Activated CD4-positive, alpha-beta T cell treated with anti-CD3 and anti-CD28 coated beads for 36 hours (primary cell): Measurements from ENCODE around the gene HYOU1. TPM values are rescaled to one million over a fixed set of nuclear protein-coding genes. Genes with fewer than 3 reads are reported as not detected.
"Not testable (repeated sequence)": the region's sequence is repeated elsewhere in the genome, so short reads cannot be mapped to it uniquely, and the experiment has no call there.

ENCODE experiments used
- ATAC-seq: fragments of 200-7000 bp; cut with Tn5 transposase; one replicate; pipeline ENCODE4 v1.10.0; 2021; ENCODE audit warnings: mild to moderate bottlenecking, moderate library complexity
- CTCF ChIA-PET: fragments of 350-600 bp; sonication (Branson Sonifier 250); formaldehyde crosslinking; loops from one replicate; lab custom pipeline; 2021; ENCODE audit warnings: antibody characterized with exemption; lab: Charles Lee
- POLR2A ChIA-PET: fragments of 350-600 bp; sonication (Branson Sonifier 250); formaldehyde crosslinking; loops from one replicate; lab custom pipeline; 2021; ENCODE audit warnings: antibody characterized with exemption, inconsistent platforms; lab: Charles Lee
- DNase-seq: peaks from one replicate; pipeline ENCODE4 v3.0.0-alpha.2; 2020
- H3K27ac Mint-ChIP-seq: one replicate; pipeline ENCODE4 v1.8.0; 2021; ENCODE audit warnings: mixed read lengths
- H3K27me3 Mint-ChIP-seq: one replicate; pipeline ENCODE4 v1.8.0; 2021; ENCODE audit warnings: mixed read lengths
- H3K36me3 Mint-ChIP-seq: one replicate; pipeline ENCODE4 v1.8.0; 2021; ENCODE audit warnings: low read depth, mixed read lengths
- H3K4me1 Mint-ChIP-seq: one replicate; pipeline ENCODE4 v1.8.0; 2021; ENCODE audit warnings: mixed read lengths
- H3K4me3 Mint-ChIP-seq: one replicate; pipeline ENCODE4 v1.8.0; 2021; ENCODE audit warnings: mild to moderate bottlenecking, moderate library complexity, mixed read lengths
- H3K9me3 Mint-ChIP-seq: one replicate; pipeline ENCODE4 v1.8.0; 2021; ENCODE audit warnings: low read depth, mixed read lengths
- intact Hi-C, 2 experiments: fragments of 100-400 bp; cut with DNase I in 1 of 2; cut with micrococcal nuclease in 1 of 2; formaldehyde crosslinking; loops; one replicate each; pipeline versions ENCODE4 v1.14.2 to v1.15.1; 2022 to 2024; cut with DNase I, micrococcal nuclease
- total RNA-seq, 2 experiments: library from RNA; stranded (reverse); gene quantifications; one replicate each; pipeline ENCODE4 v1.2.3, GENCODE V29; 2021

HYOU1 gene
- total RNA-seq, 2 experiments from 2014 or later: 104 to 114 TPM

DNA sequence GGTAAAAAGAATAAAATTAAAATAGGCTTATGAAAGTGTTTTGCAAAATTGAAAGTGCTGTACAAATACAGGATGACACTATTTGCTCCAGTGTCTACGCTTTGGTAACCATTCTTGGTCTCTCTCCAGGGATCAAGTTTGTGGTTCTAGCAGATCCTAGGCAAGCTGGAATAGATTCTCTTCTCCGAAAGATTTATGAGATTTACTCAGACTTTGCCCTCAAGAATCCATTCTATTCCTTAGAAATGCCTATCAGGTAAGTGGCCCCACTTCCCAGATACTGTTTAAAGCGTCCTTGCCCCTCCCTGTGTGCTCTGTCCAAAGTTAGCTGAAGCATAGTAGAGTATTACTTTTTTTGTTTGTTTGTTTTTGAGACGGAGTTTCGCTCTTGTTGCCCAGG is 35.4 kb downstream of the HYOU1 start:
- no peak for ATAC-seq
- Mint-ChIP-seq H3K36me3 (peaks cover 69% of the 10 kb centered on the region), H3K4me1 (peaks cover 46% of the 10 kb centered on the region), H3K4me3 (no peak overlapping the region), H3K27me3 (no peaks in the 10 kb centered on the region), H3K9me3 (no peaks in the 10 kb centered on the region), H3K27ac (peak overlapping the region; percentile 68)
- ChIA-PET CTCF (interaction anchor here (1.1 kb wide), 2 partner anchors 8 to 24 kb away, joined by 3 to 4 read pairs; no protein-coding TSS in a partner anchor), POLR2A (interaction anchor here (0.9 kb wide), 1 partner anchor 10 kb away, joined by 5 read pairs; no protein-coding TSS in a partner anchor)
- intact Hi-C loops: no loop called here
- no peak for DNase-seq

DNA sequence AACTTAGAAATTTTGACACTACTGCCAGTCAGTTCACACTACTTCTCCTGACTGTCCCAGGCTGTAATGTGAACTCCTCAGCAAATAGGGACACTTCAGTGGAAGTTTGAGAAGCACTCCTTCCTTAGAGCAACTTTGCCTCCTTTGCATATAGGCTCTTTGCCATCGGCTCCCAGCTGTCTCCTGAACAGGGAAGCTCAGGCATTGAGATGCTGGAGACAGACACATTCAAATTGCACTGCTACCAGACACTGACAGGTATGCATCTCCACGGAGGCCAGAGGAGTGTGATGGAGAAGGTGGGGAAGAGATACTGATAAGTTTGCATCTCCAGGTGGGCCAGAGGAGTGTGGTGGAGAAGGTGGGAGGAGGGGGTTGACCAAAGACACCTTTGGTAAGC is 37.0 kb downstream of the HYOU1 start:
- POLR2A ChIA-PET: interaction anchor here (0.7 to 1.0 kb wide), 2 partner anchors 53 to 305 kb away, joined by 3 to 6 read pairs; no protein-coding TSS in a partner anchor
- CTCF ChIA-PET: interaction anchor here (1.5 to 2.1 kb wide), 3 partner anchors 22 to 112 kb away, joined by 4 to 9 read pairs (median 5); partner anchors contain the start of gene CENATAC
- no peaks in the 10 kb centered on the region for H3K9me3 Mint-ChIP-seq
- intact Hi-C loops: loop anchor here (2.0 to 5.0 kb wide), 5 partner anchors 37 to 187 kb away; partner anchors contain the start of genes BCL9L (in 1 of the 2), CBL (in 1 of the 2), HYOU1 (in 1 of the 2) and VPS11 (in 1 of the 2)
- H3K27ac Mint-ChIP-seq: peak overlapping the region; percentile 99
- no peaks in the 10 kb centered on the region for H3K27me3 Mint-ChIP-seq
- ATAC-seq (no peak), DNase-seq (no peak)
- H3K4me3 Mint-ChIP-seq: peak overlapping the region; percentile 99
- H3K36me3 Mint-ChIP-seq: peaks cover 77% of the 10 kb centered on the region
- peaks cover 57% of the 10 kb centered on the region for H3K4me1 Mint-ChIP-seq

DNA sequence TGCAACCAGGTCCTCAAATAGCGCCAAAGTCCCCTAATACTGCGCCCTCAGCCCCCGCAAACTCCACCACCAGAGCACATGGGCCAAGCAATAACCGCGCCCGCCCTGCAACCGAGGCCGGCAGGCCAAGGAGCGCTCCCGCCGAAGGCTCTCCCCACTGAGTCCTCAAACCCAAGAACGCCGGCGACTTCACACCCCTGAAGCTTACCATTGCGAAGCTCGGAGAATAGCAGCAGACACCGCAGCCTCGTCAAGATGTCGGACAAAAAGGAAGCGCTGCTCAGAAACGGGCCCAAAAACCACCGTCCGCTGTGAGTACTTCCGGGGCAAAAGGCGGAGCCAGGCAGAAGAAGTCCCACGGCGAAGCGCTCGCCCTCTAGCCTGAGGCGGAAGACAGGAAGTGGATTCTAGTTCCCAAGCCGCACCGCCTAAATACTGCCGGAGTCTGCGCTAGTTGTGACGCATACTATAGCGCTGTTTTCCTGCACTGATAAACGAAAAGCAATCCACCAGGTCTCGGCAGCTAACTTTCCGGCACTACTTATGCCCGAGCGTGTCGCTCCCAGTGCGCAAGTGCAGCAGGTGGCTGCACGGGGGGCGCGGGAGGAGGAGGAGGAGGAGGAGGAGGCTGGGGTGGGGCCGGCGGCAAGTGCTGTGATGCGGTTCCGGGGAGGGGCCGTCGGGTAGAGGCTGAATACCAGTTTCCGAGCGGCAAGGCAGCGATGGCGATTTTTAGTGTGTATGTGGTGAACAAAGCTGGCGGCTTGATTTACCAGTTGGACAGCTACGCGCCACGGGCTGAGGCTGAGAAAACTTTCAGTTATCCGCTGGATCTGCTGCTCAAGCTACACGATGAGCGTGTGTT is 38.7 kb downstream of the HYOU1 start, which contains the start of the genes RPS25 and TRAPPC4:
TSS of gene RPS25 (minus strand) at position 270 of the 865 bp plus-strand sequence. CDS start at position 211, 59 bp downstream.
TSS of gene TRAPPC4 (plus strand) at position 693 of the 865 bp plus-strand sequence. CDS start at position 723, 30 bp downstream.
- DNase-seq (peak; percentile 98), ATAC-seq (peak; percentile 92)
- CTCF ChIA-PET: interaction anchor here (0.6 to 2.1 kb wide), 7 partner anchors 9 to 305 kb away, joined by 3 to 9 read pairs (median 4); partner anchors contain the start of gene CENATAC
- peak within 1 kb of the TSS; percentile 99 for H3K4me3 Mint-ChIP-seq
- H3K4me1 Mint-ChIP-seq: peaks cover 53% of the 10 kb centered on the region
- H3K36me3 Mint-ChIP-seq: peaks cover 82% of the 10 kb centered on the region
- POLR2A ChIA-PET: interaction anchor here (0.9 to 1.5 kb wide), 8 partner anchors 13 to 100 kb away, joined by 3 to 6 read pairs (median 3); partner anchors contain the start of genes CENATAC, DPAGT1 and VPS11
- no peaks in the 10 kb centered on the region for H3K27me3 Mint-ChIP-seq
- intact Hi-C loops: loop anchor here (1.0 to 5.0 kb wide), 18 partner anchors 12 to 659 kb away; partner anchors contain the start of genes CENATAC (in 2 of the 2), HINFP (in 2 of the 2), HYOU1 (in 2 of the 2) and SLC37A4 (in 2 of the 2)
- no peaks in the 10 kb centered on the region for H3K9me3 Mint-ChIP-seq
- H3K27ac Mint-ChIP-seq: peak within 1 kb of the TSS; percentile 99

DNA sequence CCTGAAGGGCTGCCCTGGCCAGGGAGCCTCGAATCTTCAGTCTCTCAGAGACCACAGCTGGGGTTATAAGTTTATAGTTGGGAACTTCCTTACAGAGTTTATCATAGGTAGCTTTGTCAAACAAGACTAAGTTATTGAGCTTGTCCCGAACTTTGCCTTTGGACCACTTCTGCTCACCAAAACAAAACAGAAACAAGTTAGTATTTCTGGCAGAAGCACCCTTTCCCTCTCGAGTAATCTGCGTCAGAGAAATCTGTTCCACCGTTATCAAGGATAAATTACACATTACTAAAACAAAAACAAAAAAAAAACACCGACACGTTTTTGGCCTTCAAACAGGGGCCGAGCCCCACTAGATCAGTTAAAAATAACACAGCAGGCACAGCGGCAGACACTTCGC is 39.6 kb downstream of the HYOU1 start:
- Mint-ChIP-seq H3K36me3 (peaks cover 84% of the 10 kb centered on the region), H3K4me3 (peak overlapping the region; percentile 99), H3K4me1 (peaks cover 48% of the 10 kb centered on the region), H3K27ac (peak overlapping the region; percentile 99)
- CTCF ChIA-PET: interaction anchor here (1.3 kb wide), 1 partner anchor 228 kb away, joined by 8 read pairs; no protein-coding TSS in a partner anchor
- POLR2A ChIA-PET: interaction anchor here (0.7 to 1.5 kb wide), 3 partner anchors 14 to 61 kb away, joined by 3 to 6 read pairs (median 3); partner anchors contain the start of genes CENATAC and UPK2
- DNase-seq, H3K9me3 Mint-ChIP-seq, ATAC-seq, H3K27me3 Mint-ChIP-seq: not testable (repeated sequence)
- intact Hi-C loops: loop anchor here in 1 of 2 experiments (5.0 kb wide), 1 partner anchor 90 kb away; the partner anchor contains the start of gene BCL9L

DNA sequence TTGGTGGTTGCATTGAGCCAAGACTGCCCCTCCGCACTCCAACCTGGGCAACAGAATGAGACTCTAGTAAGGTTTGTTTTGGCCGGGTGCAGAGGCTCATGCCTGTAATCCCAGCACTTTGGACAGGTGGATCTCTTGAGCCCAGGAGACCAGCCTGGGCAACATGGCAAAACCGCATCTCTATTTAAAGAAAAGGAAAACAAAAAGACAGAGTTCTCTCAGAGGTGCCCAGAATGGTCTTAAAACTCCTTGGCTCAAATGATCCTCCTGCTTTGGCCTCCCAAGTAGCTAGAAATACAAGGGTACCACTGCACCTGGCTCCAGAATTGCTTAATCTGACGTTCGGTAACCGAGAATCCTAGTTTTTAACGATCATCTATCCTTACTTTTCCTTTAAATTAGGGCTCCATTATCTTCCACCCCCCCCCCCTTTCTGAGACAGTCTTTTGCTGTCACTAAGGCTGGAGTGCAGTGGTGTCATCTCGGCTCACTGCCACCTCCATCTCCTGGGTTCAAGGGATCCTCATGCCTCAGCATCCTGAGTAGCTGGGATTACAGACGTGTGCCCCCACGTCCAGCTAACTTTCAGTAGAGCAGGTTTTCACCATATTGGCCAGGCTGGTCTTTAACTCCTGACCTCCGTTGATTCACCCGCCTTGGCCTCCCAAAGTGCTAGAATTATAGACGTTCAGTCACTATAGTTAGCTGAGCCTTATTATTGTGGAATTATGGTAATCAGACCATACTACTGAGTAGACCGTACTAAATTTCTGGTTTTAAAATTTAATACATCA is 40.6 kb downstream of the HYOU1 start:
- H3K27ac Mint-ChIP-seq: peak overlapping the region; percentile 99
- peaks cover 44% of the 10 kb centered on the region for H3K4me1 Mint-ChIP-seq
- H3K36me3 Mint-ChIP-seq: peaks cover 79% of the 10 kb centered on the region
- POLR2A ChIA-PET: interaction anchor here (0.6 to 1.5 kb wide), 4 partner anchors 11 to 145 kb away, joined by 3 to 11 read pairs (median 4); partner anchors contain the start of gene CENATAC
- CTCF ChIA-PET: interaction anchor here (0.6 to 1.3 kb wide), 6 partner anchors 16 to 327 kb away, joined by 4 to 8 read pairs (median 4); partner anchors contain the start of gene C2CD2L
- H3K27me3 Mint-ChIP-seq: no peaks in the 10 kb centered on the region
- DNase-seq (no peak), ATAC-seq (no peak)
- no peaks in the 10 kb centered on the region for H3K9me3 Mint-ChIP-seq
- intact Hi-C loops: loop anchor here in 1 of 2 experiments (5.0 kb wide), 1 partner anchor 89 kb away; the partner anchor contains the start of gene BCL9L
- peak overlapping the region; percentile 99 for H3K4me3 Mint-ChIP-seq

DNA sequence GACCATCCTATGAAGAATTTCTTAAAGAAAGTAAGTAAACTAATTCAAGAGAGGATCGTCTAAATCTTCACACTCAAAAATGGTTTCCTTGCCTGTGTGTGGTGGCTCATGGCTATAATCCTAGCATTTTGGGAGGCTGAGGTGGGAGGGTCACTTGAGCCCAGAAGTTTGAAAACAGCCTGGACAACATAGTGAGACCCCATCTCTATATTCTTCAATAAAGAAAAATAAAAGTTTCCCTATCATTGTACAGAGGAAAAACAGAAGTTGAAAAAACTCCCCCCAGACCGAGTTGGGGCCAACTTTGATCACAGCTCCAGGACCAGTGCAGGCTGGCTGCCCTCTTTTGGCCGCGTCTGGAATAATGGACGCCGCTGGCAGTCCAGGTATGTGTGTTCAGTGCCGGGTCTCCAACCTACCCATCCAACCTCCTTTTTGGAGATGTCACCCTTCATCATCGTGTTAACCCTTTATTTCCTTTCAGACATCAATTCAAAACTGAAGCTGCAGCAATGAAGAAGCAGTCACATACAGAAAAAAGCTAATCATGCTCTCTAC is 41.9 kb downstream of the HYOU1 start:
- no peak for ATAC-seq
- POLR2A ChIA-PET: interaction anchor here (0.6 to 1.5 kb wide), 2 partner anchors 18 to 205 kb away, joined by 3 to 6 read pairs; partner anchors contain the start of gene CENATAC
- H3K36me3 Mint-ChIP-seq: peaks cover 77% of the 10 kb centered on the region
- DNase-seq: no peak
- CTCF ChIA-PET: interaction anchor here (0.7 to 1.3 kb wide), 4 partner anchors 15 to 325 kb away, joined by 3 to 5 read pairs (median 4); no protein-coding TSS in a partner anchor
- peaks cover 36% of the 10 kb centered on the region for H3K4me1 Mint-ChIP-seq
- no peaks in the 10 kb centered on the region for H3K27me3 Mint-ChIP-seq
- no peaks in the 10 kb centered on the region for H3K9me3 Mint-ChIP-seq
- H3K4me3 Mint-ChIP-seq: peak overlapping the region; percentile 99
- intact Hi-C loops: loop anchor here in 1 of 2 experiments (5.0 kb wide), 1 partner anchor 88 kb away; the partner anchor contains the start of gene BCL9L
- H3K27ac Mint-ChIP-seq: peak overlapping the region; percentile 99

DNA sequence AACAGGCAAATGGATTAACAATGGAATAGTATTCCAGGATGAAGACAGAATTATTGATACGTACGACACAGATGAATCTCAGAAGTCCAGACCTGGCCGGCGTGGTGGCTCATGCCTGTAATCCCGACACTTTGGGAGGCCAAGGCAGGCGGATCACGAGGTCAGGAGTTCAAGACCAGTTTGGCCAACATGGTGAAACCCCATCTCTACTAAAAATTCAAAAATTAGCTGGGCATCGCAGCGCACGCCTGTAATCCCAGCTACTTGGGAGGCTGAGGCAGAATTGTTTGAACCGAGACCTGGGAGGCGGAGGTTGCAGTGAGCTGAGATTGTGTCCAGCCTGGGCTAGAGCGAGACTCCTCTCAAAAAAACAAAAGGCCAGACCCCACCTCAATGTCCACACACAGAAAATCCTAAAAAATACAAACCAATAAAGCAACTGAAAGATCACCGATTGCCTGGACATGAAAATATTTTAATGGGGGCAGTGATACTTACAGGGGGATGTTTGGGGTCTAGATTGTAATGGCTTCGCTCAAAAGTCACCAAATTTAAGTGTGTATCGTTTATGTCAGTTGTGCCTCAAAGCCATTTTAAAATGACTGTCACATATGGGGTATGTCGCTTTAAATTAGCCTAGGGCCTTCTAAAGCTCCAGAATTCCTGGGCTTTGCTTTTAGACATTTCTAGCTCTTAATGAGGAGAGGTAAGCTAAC is 42.6 kb downstream of the HYOU1 start:
- ChIA-PET CTCF (interaction anchor here (0.5 to 1.3 kb wide), 2 partner anchors 18 to 816 kb away, joined by 3 read pairs; no protein-coding TSS in a partner anchor), POLR2A (interaction anchor here (0.6 to 1.3 kb wide), 4 partner anchors 10 to 694 kb away, joined by 3 to 4 read pairs (median 3); partner anchors contain the start of gene CENATAC)
- Mint-ChIP-seq H3K27ac (peak overlapping the region; percentile 51), H3K4me1 (peaks cover 30% of the 10 kb centered on the region), H3K9me3 (no peaks in the 10 kb centered on the region), H3K4me3 (no peak overlapping the region), H3K36me3 (peaks cover 71% of the 10 kb centered on the region), H3K27me3 (no peaks in the 10 kb centered on the region)
- no peak for ATAC-seq
- no peak for DNase-seq
- intact Hi-C loops: no loop called here

DNA sequence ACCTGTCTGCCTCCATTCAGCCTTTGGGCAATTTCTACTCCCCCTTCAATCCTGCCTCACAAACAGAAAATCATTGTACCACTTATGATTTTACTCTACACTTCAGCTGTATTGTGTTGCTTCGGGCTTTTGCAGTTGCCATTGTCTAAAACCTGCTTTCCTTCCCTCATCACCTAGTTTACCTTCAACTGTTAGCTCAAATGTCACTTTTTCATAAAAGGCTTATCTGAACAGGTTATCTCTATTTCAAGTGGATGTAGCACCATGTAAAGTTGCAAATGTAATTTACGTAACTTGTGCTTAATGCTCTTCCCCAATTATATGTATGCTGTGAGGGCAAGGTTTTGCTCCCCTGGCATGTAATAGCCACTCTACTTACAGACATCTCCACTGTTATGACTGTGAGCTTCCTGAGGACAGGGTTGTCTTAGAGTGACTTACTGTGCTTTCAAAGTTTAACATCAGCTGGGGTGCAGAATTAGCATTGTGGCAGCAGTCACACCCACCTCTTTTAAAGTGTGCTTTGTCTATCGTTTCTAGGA is 44.3 kb downstream of the HYOU1 start:
- intact Hi-C loops: no loop called here
- Mint-ChIP-seq H3K9me3 (no peaks in the 10 kb centered on the region), H3K36me3 (peaks cover 63% of the 10 kb centered on the region), H3K4me1 (peaks cover 30% of the 10 kb centered on the region), H3K27me3 (no peaks in the 10 kb centered on the region), H3K4me3 (no peak overlapping the region), H3K27ac (peak overlapping the region; percentile 39)
- ChIA-PET POLR2A (no interaction called here), CTCF (interaction anchor here (0.8 kb wide), 1 partner anchor 12 kb away, joined by 3 read pairs; no protein-coding TSS in a partner anchor)
- ATAC-seq: no peak
- no peak for DNase-seq

DNA sequence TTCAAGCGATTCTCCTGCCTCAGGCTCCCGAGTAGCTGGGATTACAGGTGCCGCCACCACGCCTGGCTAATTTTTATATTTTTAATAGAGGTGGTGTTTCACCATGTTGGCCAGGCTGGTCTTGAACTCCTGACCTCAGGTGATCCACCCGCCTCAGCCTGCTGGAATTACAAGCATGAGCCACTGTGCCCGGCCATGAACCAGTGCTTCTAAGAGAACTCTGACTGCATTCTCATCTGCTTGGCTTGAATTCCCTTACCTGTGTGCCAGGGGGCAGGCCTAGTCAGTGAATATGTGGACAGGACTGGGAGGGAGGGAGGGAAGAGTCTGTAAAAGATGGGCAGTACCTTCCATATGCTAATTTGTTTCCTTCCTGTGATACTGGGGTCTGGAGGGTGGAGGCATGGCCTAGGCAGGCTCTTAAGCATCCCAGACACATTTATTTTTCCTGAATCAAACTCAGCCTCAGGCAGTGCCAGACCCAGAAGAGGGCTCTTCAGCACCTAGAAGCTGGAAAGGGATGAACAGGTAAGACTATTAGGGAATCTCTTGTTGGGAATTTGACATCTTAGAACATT is 45.4 kb downstream of the HYOU1 start:
- Mint-ChIP-seq H3K4me1 (peaks cover 31% of the 10 kb centered on the region), H3K4me3 (no peak overlapping the region), H3K27me3 (no peaks in the 10 kb centered on the region), H3K9me3 (no peaks in the 10 kb centered on the region), H3K36me3 (peaks cover 58% of the 10 kb centered on the region), H3K27ac (no peak overlapping the region)
- DNase-seq (no peak), ATAC-seq (no peak)
- POLR2A ChIA-PET: no interaction called here
- CTCF ChIA-PET: interaction anchor here (0.6 to 0.8 kb wide), 2 partner anchors 11 to 104 kb away, joined by 3 to 4 read pairs; no protein-coding TSS in a partner anchor
- intact Hi-C loops: no loop called here
